Thoracic aorta (tissue), 2 donors: ENCODE data around the gene POU2F1. TPM values are rescaled to one million over a fixed set of nuclear protein-coding genes. Genes with fewer than 3 reads are reported as not detected.
"Not testable (repeated sequence)": the region's sequence is repeated elsewhere in the genome, so short reads cannot be mapped to it uniquely, and the experiment has no call there.

ENCODE experiments used
- ATAC-seq: fragments of 150-250 bp; one replicate; pipeline ENCODE4 v1.8.0; 2017; ENCODE audit warnings: low read depth; ENCODE audit not compliant: insufficient number of reproducible peaks, low FRiP score
- DNase-seq: peaks from one replicate; pipeline ENCODE4 v3.0.0-alpha.2; 2020; ENCODE audit warnings: low spot score
- H3K27ac ChIP-seq, 2 donors: fragments of 200-600 bp; sonication (generic); 1 replicate in 1 of 2; 2 replicates in 1 of 2; pipeline ENCODE4 v1.5.1; 2016; ENCODE audit warnings: mild to moderate bottlenecking in 2 of 2, moderate library complexity in 2 of 2
- H3K27me3 ChIP-seq: fragments of 200-600 bp; sonication (generic); replicated peaks from 2 replicates; pipeline ENCODE4 v1.6.0; 2016; ENCODE audit warnings: mild to moderate bottlenecking; ENCODE audit not compliant: insufficient read depth
- H3K36me3 ChIP-seq: fragments of 200-600 bp; sonication (generic); one replicate; pipeline ENCODE4 v1.5.1; 2016
- H3K4me1 ChIP-seq, 2 donors: fragments of 200-600 bp; sonication (generic); 1 replicate in 1 of 2; 2 replicates in 1 of 2; pipeline versions ENCODE4 v1.5.1 to v1.6.0; 2016; ENCODE audit warnings: low read depth in 2 of 2, mild to moderate bottlenecking in 1 of 2; ENCODE audit not compliant: control insufficient read depth in 1 of 2
- H3K4me3 ChIP-seq: fragments of 200-600 bp; sonication (generic); 2 replicates; pipeline ENCODE4 v1.5.1; 2016; ENCODE audit warnings: mild to moderate bottlenecking
- H3K9me3 ChIP-seq: fragments of 200-600 bp; sonication (generic); 2 replicates; pipeline ENCODE4 v1.5.1; 2016
- total RNA-seq, 2 donors: library from RNA; depleted of rRNA; stranded (reverse); fragments of >200 nt; gene quantifications; one replicate each; pipeline versions ENCODE4 v1.1.0 to v1.2.3, GENCODE V29; 2016
- TF ChIP-seq, protein P1 (sequence below): fragments of 200-600 bp; sonication (generic); IDR thresholded peaks from one replicate; pipeline ENCODE4 v1.5.1; 2019; ENCODE audit warnings: antibody characterized with exemption

Gene POU2F1
- total RNA-seq, 2 donors from 2014 or later, result 15.3 to 25.5 TPM

DNA sequence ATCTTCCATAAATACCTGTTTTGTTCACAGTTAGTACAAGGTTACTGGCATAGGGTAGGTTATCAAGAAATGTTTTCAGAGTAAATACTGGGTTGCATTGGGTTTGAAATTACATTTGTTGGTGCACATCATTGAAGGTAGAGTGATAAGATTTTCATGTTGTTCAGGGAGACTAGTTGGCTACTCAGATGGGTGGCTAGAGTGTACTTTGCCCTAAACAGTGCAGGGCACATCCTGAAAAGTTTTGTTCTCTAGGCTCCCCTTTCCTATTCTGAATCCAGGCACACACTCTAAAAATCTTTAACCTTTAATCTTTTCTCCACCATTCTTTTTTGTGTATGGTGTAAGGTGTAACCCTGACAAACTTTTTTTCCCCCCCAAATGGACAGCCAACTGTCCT is 18.0 kb downstream of the POU2F1 start:
- DNase-seq, result no peak
- Histone ChIP-seq H3K27me3 (no peaks in the 10 kb centered on the region), H3K36me3 (no peaks in the 10 kb centered on the region), H3K4me1 (peaks cover 6 to 17% of the 10 kb centered on the region in 2 donors), H3K27ac (no peak overlapping the region), H3K4me3 (no peak overlapping the region), H3K9me3 (no peaks in the 10 kb centered on the region)
- ATAC-seq, result no peak
- TF ChIP-seq, protein P1, sequence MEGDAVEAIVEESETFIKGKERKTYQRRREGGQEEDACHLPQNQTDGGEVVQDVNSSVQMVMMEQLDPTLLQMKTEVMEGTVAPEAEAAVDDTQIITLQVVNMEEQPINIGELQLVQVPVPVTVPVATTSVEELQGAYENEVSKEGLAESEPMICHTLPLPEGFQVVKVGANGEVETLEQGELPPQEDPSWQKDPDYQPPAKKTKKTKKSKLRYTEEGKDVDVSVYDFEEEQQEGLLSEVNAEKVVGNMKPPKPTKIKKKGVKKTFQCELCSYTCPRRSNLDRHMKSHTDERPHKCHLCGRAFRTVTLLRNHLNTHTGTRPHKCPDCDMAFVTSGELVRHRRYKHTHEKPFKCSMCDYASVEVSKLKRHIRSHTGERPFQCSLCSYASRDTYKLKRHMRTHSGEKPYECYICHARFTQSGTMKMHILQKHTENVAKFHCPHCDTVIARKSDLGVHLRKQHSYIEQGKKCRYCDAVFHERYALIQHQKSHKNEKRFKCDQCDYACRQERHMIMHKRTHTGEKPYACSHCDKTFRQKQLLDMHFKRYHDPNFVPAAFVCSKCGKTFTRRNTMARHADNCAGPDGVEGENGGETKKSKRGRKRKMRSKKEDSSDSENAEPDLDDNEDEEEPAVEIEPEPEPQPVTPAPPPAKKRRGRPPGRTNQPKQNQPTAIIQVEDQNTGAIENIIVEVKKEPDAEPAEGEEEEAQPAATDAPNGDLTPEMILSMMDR, result no peak

DNA sequence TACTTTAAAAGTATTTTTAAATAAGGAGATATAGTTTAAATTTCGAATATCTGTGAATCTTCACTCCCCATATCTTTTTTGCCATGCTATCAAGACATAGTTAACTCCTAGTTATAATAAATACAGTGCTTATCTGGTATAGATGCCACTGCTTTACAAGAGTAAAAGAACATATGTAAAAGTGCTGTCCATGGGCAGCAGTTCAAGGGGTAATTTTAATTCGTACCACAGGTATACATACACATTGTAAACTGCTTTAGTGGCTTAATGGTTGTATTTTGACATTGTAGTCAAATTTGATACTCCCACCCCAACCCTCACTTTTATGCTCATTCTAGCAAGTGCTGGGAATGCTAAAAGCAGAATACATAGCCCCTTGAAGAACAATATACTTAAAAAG is 18.6 kb downstream of the POU2F1 start:
- TF ChIP-seq, protein P1, result no peak
- H3K4me3 ChIP-seq, result no peak overlapping the region
- H3K27ac ChIP-seq, result no peak overlapping the region
- H3K36me3 ChIP-seq, result no peaks in the 10 kb centered on the region
- no peaks in the 10 kb centered on the region for H3K27me3 ChIP-seq
- peaks cover 6 to 17% of the 10 kb centered on the region in 2 donors for H3K4me1 ChIP-seq
- ATAC-seq, result no peak
- no peaks in the 10 kb centered on the region for H3K9me3 ChIP-seq
- DNase-seq, result no peak

DNA sequence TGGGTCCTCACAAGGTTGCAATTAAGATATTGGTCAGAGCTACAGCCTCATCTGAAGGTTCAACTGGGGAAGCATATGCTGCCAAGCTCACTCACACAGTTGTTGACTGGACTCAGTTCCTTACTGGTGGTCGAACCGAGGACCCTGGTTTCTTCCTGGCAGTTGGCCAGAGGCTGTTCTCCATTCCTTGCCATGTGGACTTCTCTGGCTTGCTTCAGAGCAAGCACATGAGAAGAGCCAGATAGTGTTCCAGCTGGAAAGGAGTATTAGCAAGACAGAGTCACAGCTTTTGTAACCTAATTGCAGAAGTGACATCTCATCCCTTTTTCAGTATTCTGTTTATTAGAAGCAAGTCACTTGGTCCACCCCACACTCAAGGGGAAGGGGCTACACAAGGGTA is 23.6 kb downstream of the POU2F1 start:
- TF ChIP-seq, protein P1, result no peak
- H3K4me1 ChIP-seq, result peaks cover 0 to 7% of the 10 kb centered on the region in 2 donors
- H3K27ac ChIP-seq, result no peak overlapping the region
- no peaks in the 10 kb centered on the region for H3K27me3 ChIP-seq
- no peak overlapping the region for H3K4me3 ChIP-seq
- DNase-seq (no peak), ATAC-seq (no peak)
- no peaks in the 10 kb centered on the region for H3K36me3 ChIP-seq
- no peaks in the 10 kb centered on the region for H3K9me3 ChIP-seq

DNA sequence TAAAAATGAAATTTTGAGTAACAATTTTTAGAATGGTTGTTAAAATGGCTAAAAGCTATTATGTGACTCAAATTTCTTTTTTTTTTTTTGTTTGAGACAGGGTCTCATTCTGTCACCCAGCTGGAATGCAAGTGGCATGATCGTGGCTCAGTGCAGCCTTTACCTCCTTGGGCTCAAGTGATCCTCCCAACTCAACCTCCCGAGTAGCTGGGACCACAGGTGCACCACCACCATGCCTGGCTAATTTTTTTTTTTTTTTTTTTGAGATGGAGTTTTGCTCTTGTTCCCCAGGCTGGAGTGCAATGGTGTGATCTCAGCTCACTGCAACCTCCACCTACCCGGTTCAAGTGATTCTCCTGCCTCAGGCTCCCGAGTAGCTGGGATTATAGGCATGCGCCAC is 24.5 kb downstream of the POU2F1 start:
- not testable (repeated sequence) for H3K9me3 ChIP-seq, H3K4me1 ChIP-seq, ATAC-seq, DNase-seq, H3K36me3 ChIP-seq, H3K27ac ChIP-seq, H3K4me3 ChIP-seq, H3K27me3 ChIP-seq

DNA sequence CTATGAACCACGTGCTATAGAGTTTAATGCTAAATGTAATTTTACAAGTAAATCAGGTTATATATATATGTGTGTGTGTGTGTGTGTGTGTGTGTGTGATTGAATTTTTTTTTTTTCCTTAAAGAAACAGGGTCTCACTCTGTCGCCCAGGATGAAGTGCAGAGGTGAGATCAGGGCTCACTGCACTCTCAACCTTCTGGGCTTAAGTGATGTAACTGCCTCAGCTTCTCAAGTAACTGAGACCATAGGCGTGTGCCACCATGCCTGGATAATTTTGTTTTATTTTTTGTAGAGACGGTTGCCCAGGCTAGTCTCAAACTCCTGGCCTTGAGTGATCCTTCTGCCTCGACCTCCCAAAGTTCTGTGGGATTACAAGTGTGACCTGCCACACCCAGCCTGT is 26.3 kb downstream of the POU2F1 start:
- TF ChIP-seq, protein P1, result no peak
- DNase-seq (no peak), ATAC-seq (no peak)
- H3K9me3 ChIP-seq, result no peaks in the 10 kb centered on the region
- H3K4me3 ChIP-seq, result no peak overlapping the region
- no peaks in the 10 kb centered on the region for H3K36me3 ChIP-seq
- peaks cover 0 to 7% of the 10 kb centered on the region in 2 donors for H3K4me1 ChIP-seq
- H3K27ac ChIP-seq, result no peak overlapping the region
- H3K27me3 ChIP-seq, result no peaks in the 10 kb centered on the region

DNA sequence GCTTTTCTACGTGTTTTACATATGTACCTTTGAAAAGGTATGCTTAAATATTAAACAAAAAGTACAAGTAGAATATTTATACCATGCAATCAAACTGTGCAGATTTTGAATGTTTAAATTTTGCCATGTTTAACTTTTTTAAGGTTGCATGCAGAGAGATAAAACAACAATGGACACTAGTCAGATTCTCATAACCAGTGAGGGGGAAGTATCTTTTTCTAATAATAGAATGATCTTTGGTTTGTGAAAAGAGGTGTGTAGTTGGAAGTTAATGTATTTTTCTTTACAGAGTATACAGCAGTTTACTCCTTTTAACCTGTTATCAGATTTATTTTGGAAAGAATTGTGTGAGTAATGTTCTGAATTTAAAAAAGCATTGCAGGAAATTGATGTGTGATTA is 27.1 kb downstream of the POU2F1 start:
- H3K9me3 ChIP-seq, result no peaks in the 10 kb centered on the region
- ATAC-seq (no peak), DNase-seq (no peak)
- TF ChIP-seq, protein P1, result no peak
- H3K27me3 ChIP-seq, result no peaks in the 10 kb centered on the region
- no peaks in the 10 kb centered on the region for H3K36me3 ChIP-seq
- H3K4me3 ChIP-seq, result no peak overlapping the region
- H3K4me1 ChIP-seq, result peaks cover 0 to 7% of the 10 kb centered on the region in 2 donors
- no peak overlapping the region for H3K27ac ChIP-seq
